Osteocyte (in vitro differentiated cells): Measurements from ENCODE around the gene KIRREL3. TPM values are rescaled to one million over a fixed set of nuclear protein-coding genes. Genes with fewer than 3 reads are reported as not detected.

Source experiments
- DNase-seq: peaks from one replicate; pipeline ENCODE4 v3.0.0; 2021; ENCODE audit warnings: mixed read lengths; ENCODE audit not compliant: unreplicated experiment; ENCODE audit errors: extremely low spot score
- H3K27ac Mint-ChIP-seq: one replicate; pipeline ENCODE4 v1.8.0; 2021; ENCODE audit warnings: mild to moderate bottlenecking, mixed read lengths; ENCODE audit not compliant: unreplicated experiment
- H3K27me3 Mint-ChIP-seq: one replicate; pipeline ENCODE4 v1.8.0; 2021; ENCODE audit warnings: mixed read lengths; ENCODE audit not compliant: unreplicated experiment
- H3K36me3 Mint-ChIP-seq: one replicate; pipeline ENCODE4 v1.8.0; 2021; ENCODE audit warnings: mixed read lengths; ENCODE audit not compliant: unreplicated experiment
- H3K4me1 Mint-ChIP-seq: one replicate; pipeline ENCODE4 v1.8.0; 2021; ENCODE audit warnings: mixed read lengths; ENCODE audit not compliant: unreplicated experiment
- H3K4me3 Mint-ChIP-seq: one replicate; pipeline ENCODE4 v1.8.0; 2021; ENCODE audit warnings: mild to moderate bottlenecking, moderate library complexity, mixed read lengths; ENCODE audit not compliant: unreplicated experiment
- H3K9me3 Mint-ChIP-seq: one replicate; pipeline ENCODE4 v1.8.0; 2021; ENCODE audit warnings: mixed read lengths; ENCODE audit not compliant: unreplicated experiment
- total RNA-seq: library from RNA; stranded (reverse); gene quantifications from 2 replicates; pipeline ENCODE4 v1.2.1, GENCODE V29; 2021
- TF ChIP-seq, protein P1 (sequence below): fragments of 200-600 bp; sonication (generic); IDR thresholded peaks from 2 replicates; pipeline ENCODE4 v1.5.0; 2021; ENCODE audit warnings: antibody characterized with exemption, mild to moderate bottlenecking, moderate library complexity

The KIRREL3 gene
- total RNA-seq, 1 donor from 2014 or later = 1.2 TPM

DNA sequence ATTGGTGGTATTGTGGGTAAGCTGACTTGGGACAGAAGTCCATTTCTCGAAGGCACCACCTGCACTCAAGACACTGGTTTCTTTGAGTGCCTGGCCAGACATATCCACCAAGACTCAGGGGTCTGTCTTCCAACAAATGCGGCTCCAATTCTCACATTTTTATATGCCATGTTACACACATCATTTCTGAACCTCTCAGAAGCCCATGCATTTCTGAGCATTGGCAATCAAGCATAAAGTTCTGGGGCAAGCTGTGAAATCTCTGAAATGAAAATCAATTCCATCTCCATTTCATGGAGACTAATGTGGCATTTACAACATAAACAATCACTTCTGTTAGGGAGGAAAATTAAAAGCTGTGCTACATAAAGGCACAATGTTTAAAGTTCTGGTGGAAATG lies 243.7 kb downstream of the KIRREL3 start:
- Mint-ChIP-seq H3K4me1 (no peaks in the 10 kb centered on the region), H3K27me3 (no peaks in the 10 kb centered on the region), H3K36me3 (no peaks in the 10 kb centered on the region), H3K27ac (no peak overlapping the region), H3K4me3 (no peak overlapping the region), H3K9me3 (peaks cover 5% of the 10 kb centered on the region)
- DNase-seq = no peak
- TF ChIP-seq, protein P1, sequence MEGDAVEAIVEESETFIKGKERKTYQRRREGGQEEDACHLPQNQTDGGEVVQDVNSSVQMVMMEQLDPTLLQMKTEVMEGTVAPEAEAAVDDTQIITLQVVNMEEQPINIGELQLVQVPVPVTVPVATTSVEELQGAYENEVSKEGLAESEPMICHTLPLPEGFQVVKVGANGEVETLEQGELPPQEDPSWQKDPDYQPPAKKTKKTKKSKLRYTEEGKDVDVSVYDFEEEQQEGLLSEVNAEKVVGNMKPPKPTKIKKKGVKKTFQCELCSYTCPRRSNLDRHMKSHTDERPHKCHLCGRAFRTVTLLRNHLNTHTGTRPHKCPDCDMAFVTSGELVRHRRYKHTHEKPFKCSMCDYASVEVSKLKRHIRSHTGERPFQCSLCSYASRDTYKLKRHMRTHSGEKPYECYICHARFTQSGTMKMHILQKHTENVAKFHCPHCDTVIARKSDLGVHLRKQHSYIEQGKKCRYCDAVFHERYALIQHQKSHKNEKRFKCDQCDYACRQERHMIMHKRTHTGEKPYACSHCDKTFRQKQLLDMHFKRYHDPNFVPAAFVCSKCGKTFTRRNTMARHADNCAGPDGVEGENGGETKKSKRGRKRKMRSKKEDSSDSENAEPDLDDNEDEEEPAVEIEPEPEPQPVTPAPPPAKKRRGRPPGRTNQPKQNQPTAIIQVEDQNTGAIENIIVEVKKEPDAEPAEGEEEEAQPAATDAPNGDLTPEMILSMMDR = no peak

DNA sequence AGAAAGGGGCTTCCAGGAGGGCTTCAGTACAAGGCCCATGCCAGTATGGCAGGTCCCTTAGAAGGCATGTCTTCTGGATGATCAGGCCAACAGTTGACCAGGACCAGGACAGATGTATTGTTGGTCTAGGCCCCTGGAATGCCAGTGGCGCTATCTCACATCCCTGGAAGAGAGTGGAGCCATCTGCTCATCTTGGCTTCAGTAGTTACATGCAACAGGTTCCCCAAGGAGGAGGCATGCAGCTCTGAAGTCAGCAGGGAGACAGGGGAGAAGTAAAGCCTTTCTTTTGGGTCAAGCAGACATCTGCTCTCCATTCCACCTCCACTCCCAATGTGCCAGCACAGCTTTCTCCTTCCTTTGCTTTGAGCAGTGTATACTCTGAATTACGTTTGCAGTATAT lies 244.1 kb downstream of the KIRREL3 start:
- no peak overlapping the region for H3K27ac Mint-ChIP-seq
- no peaks in the 10 kb centered on the region for H3K27me3 Mint-ChIP-seq
- H3K36me3 Mint-ChIP-seq = no peaks in the 10 kb centered on the region
- TF ChIP-seq, protein P1 = no peak
- H3K9me3 Mint-ChIP-seq = peaks cover 5% of the 10 kb centered on the region
- no peak overlapping the region for H3K4me3 Mint-ChIP-seq
- no peak for DNase-seq
- no peaks in the 10 kb centered on the region for H3K4me1 Mint-ChIP-seq

DNA sequence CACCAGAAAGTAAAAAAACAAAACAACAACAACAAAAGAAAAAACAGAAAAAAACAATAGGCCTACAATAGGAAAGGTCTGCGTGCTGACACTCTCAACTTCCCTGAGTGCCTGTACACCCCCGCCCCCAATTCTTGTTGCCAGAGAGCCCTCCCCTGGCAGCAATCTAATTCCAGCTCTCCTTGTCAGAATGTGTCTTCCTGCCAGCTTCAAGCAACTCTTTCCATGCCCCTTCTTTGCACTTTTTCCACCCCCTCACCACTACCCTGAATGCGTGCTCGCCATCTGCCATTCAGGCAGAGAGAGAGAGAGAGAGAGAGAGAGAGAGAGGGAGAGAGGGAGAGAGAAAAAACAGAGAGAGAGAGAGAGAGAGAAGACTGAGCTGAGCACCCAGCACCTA lies 245.0 kb downstream of the KIRREL3 start:
- TF ChIP-seq, protein P1 = no peak
- no peaks in the 10 kb centered on the region for H3K36me3 Mint-ChIP-seq
- no peaks in the 10 kb centered on the region for H3K27me3 Mint-ChIP-seq
- H3K4me3 Mint-ChIP-seq = no peak overlapping the region
- DNase-seq = no peak
- no peaks in the 10 kb centered on the region for H3K4me1 Mint-ChIP-seq
- no peak overlapping the region for H3K27ac Mint-ChIP-seq
- H3K9me3 Mint-ChIP-seq = peaks cover 5% of the 10 kb centered on the region

DNA sequence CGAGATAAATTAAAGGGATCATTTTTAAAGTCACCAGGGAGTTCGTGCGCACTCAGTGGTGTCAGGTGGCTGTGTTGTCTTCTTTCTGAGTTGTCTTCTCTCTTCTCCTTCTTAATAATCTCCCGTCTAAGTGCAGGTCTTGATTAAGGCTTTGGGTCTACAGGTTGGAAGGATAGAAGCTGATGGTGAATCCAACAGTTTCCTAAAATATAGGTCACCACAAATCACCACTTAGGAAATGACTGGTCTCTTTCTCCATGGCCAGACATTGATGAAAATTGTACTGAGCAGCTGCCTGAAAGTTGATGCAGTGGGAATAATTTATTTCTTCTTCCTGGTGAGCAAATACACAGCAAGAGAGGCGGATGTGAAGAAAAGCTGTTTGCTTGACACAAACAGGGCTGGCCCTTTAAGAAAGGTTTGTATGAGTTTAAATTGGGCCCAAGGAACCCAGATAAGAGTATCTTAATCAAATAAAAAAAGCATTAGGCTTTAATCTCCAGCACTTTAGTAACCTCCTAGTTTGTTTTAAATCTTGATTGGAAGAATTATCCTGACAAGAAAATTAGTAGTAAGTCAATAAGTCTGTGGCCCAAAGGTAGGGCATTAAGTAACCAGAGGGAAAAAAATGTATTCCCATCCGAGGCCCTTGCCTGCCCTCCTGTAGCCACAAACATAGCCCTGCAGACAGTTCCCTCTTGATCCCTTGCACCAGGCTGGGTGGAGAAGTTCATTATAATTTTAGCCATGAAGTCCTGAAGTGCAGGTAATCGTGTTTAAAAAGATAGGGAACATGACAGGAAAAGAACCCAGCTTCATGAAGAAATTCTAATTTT lies 245.8 kb downstream of the KIRREL3 start:
- Mint-ChIP-seq H3K27me3 (no peaks in the 10 kb centered on the region), H3K4me3 (no peak overlapping the region), H3K36me3 (no peaks in the 10 kb centered on the region), H3K4me1 (no peaks in the 10 kb centered on the region), H3K9me3 (peaks cover 5% of the 10 kb centered on the region), H3K27ac (no peak overlapping the region)
- TF ChIP-seq, protein P1 = no peak
- DNase-seq = no peak

DNA sequence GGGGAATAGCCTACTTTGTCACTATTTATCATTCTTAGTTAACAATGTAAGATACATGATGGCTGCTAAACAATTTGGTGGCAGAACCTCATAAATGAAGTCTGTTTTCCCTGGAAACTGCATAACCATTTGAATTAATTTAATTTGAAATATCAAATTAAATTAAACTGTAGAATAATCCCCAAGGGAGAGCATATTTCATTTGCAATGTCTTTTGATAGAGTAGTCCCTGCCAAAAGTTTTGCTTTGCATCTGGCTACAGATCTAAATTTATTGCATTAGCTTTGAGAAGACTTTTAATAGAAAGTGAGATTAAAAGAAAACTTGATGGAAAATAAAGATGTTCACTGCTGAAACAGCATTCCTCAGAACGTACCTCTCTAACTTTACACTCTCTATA lies 246.6 kb downstream of the KIRREL3 start:
- H3K4me1 Mint-ChIP-seq = no peaks in the 10 kb centered on the region
- H3K4me3 Mint-ChIP-seq = no peak overlapping the region
- DNase-seq = no peak
- peaks cover 5% of the 10 kb centered on the region for H3K9me3 Mint-ChIP-seq
- TF ChIP-seq, protein P1 = no peak
- H3K27ac Mint-ChIP-seq = no peak overlapping the region
- no peaks in the 10 kb centered on the region for H3K36me3 Mint-ChIP-seq
- H3K27me3 Mint-ChIP-seq = no peaks in the 10 kb centered on the region
